SK-N-SH treated with all-trans-retinoic acid at 6 μM for 48 hours (cell line): ENCODE results near the gene REXO4.

Experiments
- ATAC-seq: fragments of 200-7000 bp; cut with Tn5 transposase; 3 replicates; pipeline ENCODE4 v1.9.1; 2020; ENCODE audit warnings: mild to moderate bottlenecking, moderate library complexity
- ARNTL ChIP-seq: fragments of 450-650 bp; formaldehyde crosslinking; IDR thresholded peaks from 2 replicates; pipeline ENCODE4 v1.5.0; 2020; ENCODE audit warnings: low read depth, mild to moderate bottlenecking, moderate library complexity, borderline replicate concordance
- BACH2 ChIP-seq: fragments of 250-450 bp; sonication (Bioruptor Pico); IDR thresholded peaks from 2 replicates; pipeline ENCODE4 v1.9.0; 2021; ENCODE audit warnings: mild to moderate bottlenecking, borderline replicate concordance
- CREB5 ChIP-seq: fragments of 250-450 bp; sonication (Bioruptor Pico); IDR thresholded peaks from 2 replicates; pipeline ENCODE4 v1.5.1; 2020; ENCODE audit warnings: low read depth, mild to moderate bottlenecking, moderate library complexity
- CSDC2 ChIP-seq: fragments of 250-450 bp; sonication (Bioruptor Pico); IDR thresholded peaks from 2 replicates; pipeline ENCODE4 v1.5.0; 2020; ENCODE audit warnings: mild to moderate bottlenecking, moderate library complexity
- ESRRG ChIP-seq: fragments of 250-450 bp; sonication (Bioruptor Pico); IDR thresholded peaks from 2 replicates; pipeline ENCODE4 v1.6.1; 2021; ENCODE audit warnings: mild to moderate bottlenecking
- GLIS3 ChIP-seq: fragments of 250-450 bp; sonication (Bioruptor Pico); IDR thresholded peaks from 2 replicates; pipeline ENCODE4 v1.5.0; 2020; ENCODE audit warnings: mild to moderate bottlenecking, moderate library complexity
- ISL1 ChIP-seq: fragments of 250-450 bp; sonication (Bioruptor Pico); IDR thresholded peaks from 2 replicates; pipeline ENCODE4 v2.1.2; 2022; ENCODE audit warnings: mild to moderate bottlenecking, moderate library complexity
- OSR1 ChIP-seq: fragments of 250-450 bp; sonication (Bioruptor Pico); IDR thresholded peaks from 2 replicates; pipeline ENCODE4 v1.8.0; 2022; ENCODE audit warnings: moderate library complexity, mild to moderate bottlenecking, inconsistent platforms
- PATZ1 ChIP-seq: fragments of 250-450 bp; sonication (Bioruptor Pico); IDR thresholded peaks from 2 replicates; pipeline ENCODE4 v1.8.0; 2020; ENCODE audit warnings: mild to moderate bottlenecking, moderate library complexity, borderline replicate concordance
- PPARA ChIP-seq: fragments of 250-450 bp; sonication (Bioruptor Pico); IDR thresholded peaks from 2 replicates; pipeline ENCODE4 v1.5.0; 2020; ENCODE audit warnings: mild to moderate bottlenecking, borderline replicate concordance
- SNAI2 ChIP-seq: fragments of 250-450 bp; sonication (Bioruptor Pico); IDR thresholded peaks from 2 replicates; pipeline ENCODE4 v1.5.0; 2020; ENCODE audit warnings: mild to moderate bottlenecking, moderate library complexity
- TCF4 ChIP-seq: fragments of 250-450 bp; sonication (Bioruptor Pico); IDR thresholded peaks from 2 replicates; pipeline ENCODE4 v1.8.0; 2021; ENCODE audit warnings: mild to moderate bottlenecking, moderate library complexity, borderline replicate concordance
- TOX ChIP-seq: fragments of 250-450 bp; sonication (Bioruptor Pico); IDR thresholded peaks from 2 replicates; pipeline ENCODE4 v1.8.0; 2021; ENCODE audit warnings: mild to moderate bottlenecking, moderate library complexity, borderline replicate concordance
- TSHZ2 ChIP-seq: fragments of 250-450 bp; sonication (Bioruptor Pico); IDR thresholded peaks from 2 replicates; pipeline ENCODE4 v1.5.0; 2020; ENCODE audit warnings: mild to moderate bottlenecking, moderate library complexity
- ZC3H10 ChIP-seq: fragments of 250-450 bp; sonication (Bioruptor Pico); IDR thresholded peaks from 2 replicates; pipeline ENCODE4 v1.5.1; 2021; ENCODE audit warnings: mild to moderate bottlenecking, moderate library complexity
- ZFP3 ChIP-seq: fragments of 250-450 bp; sonication (Bioruptor Pico); IDR thresholded peaks from 2 replicates; pipeline ENCODE4 v1.5.0; 2020; ENCODE audit warnings: mild to moderate bottlenecking, moderate library complexity
- ZFP30 ChIP-seq: fragments of 450-650 bp; formaldehyde crosslinking; IDR thresholded peaks from 2 replicates; pipeline ENCODE4 v1.5.0; 2022; ENCODE audit warnings: mild to moderate bottlenecking, moderate library complexity
- ZNF565 ChIP-seq: fragments of 450-650 bp; formaldehyde crosslinking; conservative IDR thresholded peaks from 2 replicates; pipeline ENCODE4 v1.5.0; 2020; ENCODE audit warnings: low read depth, mild to moderate bottlenecking, moderate library complexity
- ZNF70 ChIP-seq: fragments of 450-650 bp; formaldehyde crosslinking; IDR thresholded peaks from 2 replicates; pipeline ENCODE4 v1.5.0; 2020; ENCODE audit warnings: mild to moderate bottlenecking, moderate library complexity
- ZNF8 ChIP-seq: fragments of 450-650 bp; formaldehyde crosslinking; IDR thresholded peaks from 2 replicates; pipeline ENCODE4 v1.5.0; 2020; ENCODE audit warnings: mild to moderate bottlenecking, moderate library complexity
- TF ChIP-seq, protein P1 (sequence below): fragments of 250-450 bp; sonication (Bioruptor Pico); IDR thresholded peaks from 2 replicates; pipeline ENCODE4 v1.8.0; 2021; ENCODE audit warnings: low read depth, mild to moderate bottlenecking, moderate library complexity, borderline replicate concordance
- TF ChIP-seq, protein P2 (sequence below): fragments of 250-450 bp; sonication (Bioruptor Pico); IDR thresholded peaks from 2 replicates; pipeline ENCODE4 v1.5.1; 2021; ENCODE audit warnings: mild to moderate bottlenecking, moderate library complexity

Gene REXO4

DNA sequence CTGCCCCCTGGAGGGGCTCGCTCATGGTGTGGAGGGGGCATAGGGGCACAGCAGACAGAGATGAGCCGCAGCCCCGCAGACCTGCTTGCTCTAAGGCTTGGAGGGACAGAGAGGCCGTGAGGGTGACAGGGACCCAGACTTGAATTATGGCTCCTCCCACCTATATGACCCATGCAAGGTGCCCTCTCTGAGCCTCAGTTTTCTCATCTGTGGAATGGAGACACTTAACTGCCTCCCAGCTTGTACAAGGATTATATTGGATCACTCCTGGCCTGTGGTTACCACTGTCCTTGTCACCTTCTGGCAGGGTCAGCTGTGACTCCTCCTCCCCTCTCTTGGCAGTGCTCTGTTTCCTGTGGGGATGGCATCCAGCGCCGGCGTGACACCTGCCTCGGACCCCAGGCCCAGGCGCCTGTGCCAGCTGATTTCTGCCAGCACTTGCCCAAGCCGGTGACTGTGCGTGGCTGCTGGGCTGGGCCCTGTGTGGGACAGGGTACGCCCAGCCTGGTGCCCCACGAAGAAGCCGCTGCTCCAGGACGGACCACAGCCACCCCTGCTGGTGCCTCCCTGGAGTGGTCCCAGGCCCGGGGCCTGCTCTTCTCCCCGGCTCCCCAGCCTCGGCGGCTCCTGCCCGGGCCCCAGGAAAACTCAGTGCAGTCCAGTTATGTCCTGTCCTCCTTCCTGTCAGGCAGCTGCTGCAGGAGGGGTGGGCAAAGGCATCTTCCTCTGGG, 37.3 kb upstream of the REXO4 start:
- TF ChIP-seq CREB5 (CRISPR knock-in tag), result no peak
- TF ChIP-seq, protein P1, sequence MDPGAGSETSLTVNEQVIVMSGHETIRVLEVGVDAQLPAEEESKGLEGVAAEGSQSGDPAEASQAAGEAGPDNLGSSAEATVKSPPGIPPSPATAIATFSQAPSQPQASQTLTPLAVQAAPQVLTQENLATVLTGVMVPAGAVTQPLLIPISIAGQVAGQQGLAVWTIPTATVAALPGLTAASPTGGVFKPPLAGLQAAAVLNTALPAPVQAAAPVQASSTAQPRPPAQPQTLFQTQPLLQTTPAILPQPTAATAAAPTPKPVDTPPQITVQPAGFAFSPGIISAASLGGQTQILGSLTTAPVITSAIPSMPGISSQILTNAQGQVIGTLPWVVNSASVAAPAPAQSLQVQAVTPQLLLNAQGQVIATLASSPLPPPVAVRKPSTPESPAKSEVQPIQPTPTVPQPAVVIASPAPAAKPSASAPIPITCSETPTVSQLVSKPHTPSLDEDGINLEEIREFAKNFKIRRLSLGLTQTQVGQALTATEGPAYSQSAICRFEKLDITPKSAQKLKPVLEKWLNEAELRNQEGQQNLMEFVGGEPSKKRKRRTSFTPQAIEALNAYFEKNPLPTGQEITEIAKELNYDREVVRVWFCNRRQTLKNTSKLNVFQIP, result no peak
- TF ChIP-seq, protein P2, sequence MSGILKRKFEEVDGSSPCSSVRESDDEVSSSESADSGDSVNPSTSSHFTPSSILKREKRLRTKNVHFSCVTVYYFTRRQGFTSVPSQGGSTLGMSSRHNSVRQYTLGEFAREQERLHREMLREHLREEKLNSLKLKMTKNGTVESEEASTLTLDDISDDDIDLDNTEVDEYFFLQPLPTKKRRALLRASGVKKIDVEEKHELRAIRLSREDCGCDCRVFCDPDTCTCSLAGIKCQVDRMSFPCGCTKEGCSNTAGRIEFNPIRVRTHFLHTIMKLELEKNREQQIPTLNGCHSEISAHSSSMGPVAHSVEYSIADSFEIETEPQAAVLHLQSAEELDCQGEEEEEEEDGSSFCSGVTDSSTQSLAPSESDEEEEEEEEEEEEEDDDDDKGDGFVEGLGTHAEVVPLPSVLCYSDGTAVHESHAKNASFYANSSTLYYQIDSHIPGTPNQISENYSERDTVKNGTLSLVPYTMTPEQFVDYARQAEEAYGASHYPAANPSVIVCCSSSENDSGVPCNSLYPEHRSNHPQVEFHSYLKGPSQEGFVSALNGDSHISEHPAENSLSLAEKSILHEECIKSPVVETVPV (CRISPR knock-in tag), result no peak
- no peak for TF ChIP-seq PATZ1 (CRISPR knock-in tag)
- TF ChIP-seq ARNTL (CRISPR knock-in tag), result no peak
- TF ChIP-seq ZNF565 (CRISPR knock-in tag), result no peak
- TF ChIP-seq ZFP30 (CRISPR knock-in tag), result no peak
- no peak for TF ChIP-seq TCF4
- no peak for TF ChIP-seq ISL1
- no peak for TF ChIP-seq ZNF70 (CRISPR knock-in tag)
- no peak for TF ChIP-seq ZNF8 (CRISPR knock-in tag)
- TF ChIP-seq GLIS3 (CRISPR knock-in tag), result no peak
- no peak for TF ChIP-seq SNAI2 (CRISPR knock-in tag)
- TF ChIP-seq PPARA, result no peak
- no peak for TF ChIP-seq TSHZ2 (CRISPR knock-in tag)
- TF ChIP-seq BACH2 (CRISPR knock-in tag), result no peak
- no peak for TF ChIP-seq ZC3H10 (CRISPR knock-in tag)
- TF ChIP-seq OSR1 (CRISPR knock-in tag), result no peak
- TF ChIP-seq ESRRG (CRISPR knock-in tag), result no peak
- no peak for TF ChIP-seq CSDC2 (CRISPR knock-in tag)
- ATAC-seq, result no peak

DNA sequence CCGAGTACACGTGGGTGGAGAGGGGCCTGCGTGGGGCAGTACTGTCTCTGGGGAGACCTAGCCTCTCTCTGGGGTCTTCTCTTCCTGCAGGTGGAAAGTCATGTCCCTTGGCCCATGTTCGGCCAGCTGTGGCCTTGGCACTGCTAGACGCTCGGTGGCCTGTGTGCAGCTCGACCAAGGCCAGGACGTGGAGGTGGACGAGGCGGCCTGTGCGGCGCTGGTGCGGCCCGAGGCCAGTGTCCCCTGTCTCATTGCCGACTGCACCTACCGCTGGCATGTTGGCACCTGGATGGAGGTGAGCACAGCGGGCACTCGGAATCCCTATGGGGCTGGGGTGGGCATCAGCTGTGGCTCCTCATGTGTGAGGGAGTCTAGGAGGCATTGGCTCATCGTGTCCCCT, 36.5 kb upstream of the REXO4 start:
- TF ChIP-seq ZNF565 (CRISPR knock-in tag) (no peak), TCF4 (no peak), ZFP30 (CRISPR knock-in tag) (no peak), TSHZ2 (CRISPR knock-in tag) (no peak), BACH2 (CRISPR knock-in tag) (no peak), ISL1 (no peak), PATZ1 (CRISPR knock-in tag) (no peak), ZFP3 (CRISPR knock-in tag) (no peak), CSDC2 (CRISPR knock-in tag) (no peak), ESRRG (CRISPR knock-in tag) (no peak), ZC3H10 (CRISPR knock-in tag) (no peak), PPARA (no peak), GLIS3 (CRISPR knock-in tag) (no peak), OSR1 (CRISPR knock-in tag) (no peak), ZNF70 (CRISPR knock-in tag) (no peak), SNAI2 (CRISPR knock-in tag) (no peak), ARNTL (CRISPR knock-in tag) (no peak), TOX (CRISPR knock-in tag) (no peak)
- TF ChIP-seq, protein P2 (CRISPR knock-in tag), result no peak
- TF ChIP-seq, all 23 proteins: peak for 0
- no peak for ATAC-seq
